Endodermal cell (in vitro differentiated cells): Measurements from ENCODE around the gene ANO3. TPM values are rescaled to one million over a fixed set of nuclear protein-coding genes. Genes with fewer than 3 reads are reported as not detected.

ENCODE experiments used
- DNase-seq: peaks from one replicate; pipeline ENCODE4 v3.0.0-alpha.2; 2017
- H3K27ac ChIP-seq: 2 replicates; pipeline ENCODE4 v1.5.1; 2013; ENCODE audit warnings: mild to moderate bottlenecking, low read depth, low read length, moderate library complexity
- H3K27me3 ChIP-seq: 2 replicates; pipeline ENCODE4 v1.6.1; 2013; ENCODE audit warnings: mild to moderate bottlenecking, low read length, moderate library complexity; ENCODE audit not compliant: insufficient read depth, control insufficient read depth, poor library complexity, severe bottlenecking
- H3K36me3 ChIP-seq: 2 replicates; pipeline ENCODE4 v1.7.0; 2013; ENCODE audit warnings: mild to moderate bottlenecking, low read length, moderate library complexity; ENCODE audit not compliant: control insufficient read depth, insufficient read depth
- H3K4me1 ChIP-seq: one replicate; pipeline ENCODE4 v1.7.0; 2013; ENCODE audit warnings: low read length; ENCODE audit not compliant: control insufficient read depth, insufficient read depth
- H3K4me3 ChIP-seq: 2 replicates; pipeline ENCODE4 v1.5.1; 2013; ENCODE audit warnings: mild to moderate bottlenecking, low read length, moderate library complexity
- H3K9ac ChIP-seq: 2 replicates; pipeline ENCODE4 v1.6.1; 2013; ENCODE audit warnings: mild to moderate bottlenecking, low read length, moderate library complexity; ENCODE audit not compliant: poor library complexity, severe bottlenecking; ENCODE audit errors: extremely low read depth
- H3K9me3 ChIP-seq: 2 replicates; pipeline ENCODE4 v1.6.1; 2013; ENCODE audit warnings: mild to moderate bottlenecking, low read length, moderate library complexity; ENCODE audit not compliant: control insufficient read depth
- H3K27ac Mint-ChIP-seq: 2 replicates; pipeline ENCODE4 v1.8.0; 2020; ENCODE audit warnings: mixed read lengths
- H3K27me3 Mint-ChIP-seq: 2 replicates; pipeline ENCODE4 v1.8.0; 2021; ENCODE audit warnings: mild to moderate bottlenecking, mixed read lengths; ENCODE audit not compliant: insufficient read depth
- H3K36me3 Mint-ChIP-seq: 2 replicates; pipeline ENCODE4 v1.8.0; 2020; ENCODE audit warnings: low read depth, mixed read lengths
- H3K4me1 Mint-ChIP-seq: 2 replicates; pipeline ENCODE4 v1.8.0; 2020; ENCODE audit warnings: mixed read lengths
- H3K4me3 Mint-ChIP-seq: 2 replicates; pipeline ENCODE4 v1.8.0; 2020; ENCODE audit warnings: mild to moderate bottlenecking, moderate library complexity, mixed read lengths
- H3K9me3 Mint-ChIP-seq: 2 replicates; pipeline ENCODE4 v1.8.0; 2020; ENCODE audit warnings: mild to moderate bottlenecking, mixed read lengths
- WGBS, 2 experiments: methylation state at CpG; one replicate each; pipeline versions ENCODE4 v1.1.5 to v1.1.7; 2013; ENCODE audit warnings: missing lambda C conversion rate in 2 of 2, mixed read lengths in 1 of 2; ENCODE audit not compliant: insufficient coverage in 1 of 2, insufficient read length in 1 of 2; 5-methylcytosine and 5-hydroxymethylcytosine counted together
- total RNA-seq, 2 donors: library from RNA; stranded (reverse); fragmentation: NEBNext Ultra II Directional in 1 of 2; extraction: Animal tissue kit (Norgen Biotek cat#: 25700) in 1 of 2; gene quantifications; 2 replicates in 1 of 2; 3 replicates in 1 of 2; pipeline ENCODE4 v1.2.1, GENCODE V29; 2021
- TF ChIP-seq, protein P1 (sequence below): fragments of 200-600 bp; sonication (generic); conservative IDR thresholded peaks from 2 replicates; pipeline ENCODE4 v1.5.0; 2021; ENCODE audit warnings: antibody characterized with exemption, mild to moderate bottlenecking

The ANO3 gene
- total RNA-seq, 2 donors from 2014 or later, result not detected

- Mint-ChIP-seq H3K27ac (no peak overlapping the region), H3K9me3 (peaks cover 33% of the 10 kb centered on the region), H3K27me3 (no peaks in the 10 kb centered on the region), H3K36me3 (no peaks in the 10 kb centered on the region), H3K4me3 (no peak overlapping the region), H3K4me1 (no peaks in the 10 kb centered on the region)
- Histone ChIP-seq H3K36me3 (no peaks in the 10 kb centered on the region), H3K27ac (no peak overlapping the region), H3K9ac (no peak overlapping the region), H3K4me1 (no peaks in the 10 kb centered on the region), H3K4me3 (no peak overlapping the region), H3K27me3 (no peaks in the 10 kb centered on the region), H3K9me3 (no peaks in the 10 kb centered on the region)
- 89% methylated on average over 2 of the region's 2 CpGs; no CpG with 5 or more reads in 1 of the 2 experiments for WGBS, 2 experiments
- TF ChIP-seq, protein P1, sequence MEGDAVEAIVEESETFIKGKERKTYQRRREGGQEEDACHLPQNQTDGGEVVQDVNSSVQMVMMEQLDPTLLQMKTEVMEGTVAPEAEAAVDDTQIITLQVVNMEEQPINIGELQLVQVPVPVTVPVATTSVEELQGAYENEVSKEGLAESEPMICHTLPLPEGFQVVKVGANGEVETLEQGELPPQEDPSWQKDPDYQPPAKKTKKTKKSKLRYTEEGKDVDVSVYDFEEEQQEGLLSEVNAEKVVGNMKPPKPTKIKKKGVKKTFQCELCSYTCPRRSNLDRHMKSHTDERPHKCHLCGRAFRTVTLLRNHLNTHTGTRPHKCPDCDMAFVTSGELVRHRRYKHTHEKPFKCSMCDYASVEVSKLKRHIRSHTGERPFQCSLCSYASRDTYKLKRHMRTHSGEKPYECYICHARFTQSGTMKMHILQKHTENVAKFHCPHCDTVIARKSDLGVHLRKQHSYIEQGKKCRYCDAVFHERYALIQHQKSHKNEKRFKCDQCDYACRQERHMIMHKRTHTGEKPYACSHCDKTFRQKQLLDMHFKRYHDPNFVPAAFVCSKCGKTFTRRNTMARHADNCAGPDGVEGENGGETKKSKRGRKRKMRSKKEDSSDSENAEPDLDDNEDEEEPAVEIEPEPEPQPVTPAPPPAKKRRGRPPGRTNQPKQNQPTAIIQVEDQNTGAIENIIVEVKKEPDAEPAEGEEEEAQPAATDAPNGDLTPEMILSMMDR, result no peak
- DNase-seq, result no peak
These were observed 151.2 kb downstream of the ANO3 start for GRCh38 chr11:26483108-26483507.

DNA sequence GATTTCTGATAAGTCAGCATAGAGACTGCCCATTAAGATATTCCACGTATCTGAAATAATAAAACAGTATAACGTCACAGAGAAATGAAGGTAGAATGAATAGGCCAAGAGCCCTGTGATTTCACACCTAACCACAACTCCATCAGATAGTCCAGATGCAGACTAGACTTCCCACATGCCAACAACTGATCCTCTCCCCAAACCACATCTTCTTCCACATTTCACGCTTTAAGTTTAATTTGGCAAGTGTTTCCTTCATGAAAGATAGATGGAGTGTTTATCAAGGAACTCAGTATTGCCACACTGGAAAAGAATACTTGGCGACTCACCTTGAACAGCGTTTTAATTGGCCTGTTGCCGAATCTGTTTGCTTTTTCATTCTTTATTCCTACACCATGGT, 158.6 kb downstream of the ANO3 start:
- Histone ChIP-seq H3K36me3 (no peaks in the 10 kb centered on the region), H3K27me3 (no peaks in the 10 kb centered on the region), H3K9ac (no peak overlapping the region), H3K9me3 (no peaks in the 10 kb centered on the region), H3K4me3 (no peak overlapping the region), H3K27ac (no peak overlapping the region), H3K4me1 (no peaks in the 10 kb centered on the region)
- Mint-ChIP-seq H3K36me3 (no peaks in the 10 kb centered on the region), H3K4me1 (no peaks in the 10 kb centered on the region), H3K9me3 (peaks cover 36% of the 10 kb centered on the region), H3K27ac (no peak overlapping the region), H3K4me3 (no peak overlapping the region), H3K27me3 (no peaks in the 10 kb centered on the region)
- TF ChIP-seq, protein P1, result no peak
- 93 to 95% methylated on average over 3 to 6 of the region's 6 CpGs for WGBS, 2 experiments
- no peak for DNase-seq

- H3K27ac Mint-ChIP-seq, result no peak overlapping the region
- no CpG with 5 or more reads among the region's 1 CpG for WGBS, 2 experiments
These were observed 161.7 kb downstream of the ANO3 start for GRCh38 chr11:26493616-26494015.

More at GRCh38 chr11:26493616-26494015, 161.7 kb downstream of the ANO3 start:
- Histone ChIP-seq H3K27ac (no peak overlapping the region), H3K4me3 (no peak overlapping the region), H3K4me1 (no peaks in the 10 kb centered on the region), H3K9me3 (no peaks in the 10 kb centered on the region), H3K36me3 (no peaks in the 10 kb centered on the region), H3K9ac (no peak overlapping the region), H3K27me3 (no peaks in the 10 kb centered on the region)
- DNase-seq, result no peak
- no peaks in the 10 kb centered on the region for H3K27me3 Mint-ChIP-seq
- H3K4me3 Mint-ChIP-seq, result no peak overlapping the region
- TF ChIP-seq, protein P1, result no peak
- no peaks in the 10 kb centered on the region for H3K36me3 Mint-ChIP-seq
- no peaks in the 10 kb centered on the region for H3K4me1 Mint-ChIP-seq
- peaks cover 16% of the 10 kb centered on the region for H3K9me3 Mint-ChIP-seq
